LHCN-M2 (cell line): ENCODE data around the gene PIP4K2C. TPM values are rescaled to one million over a fixed set of nuclear protein-coding genes. Genes with fewer than 3 reads are reported as not detected.
"Not testable (repeated sequence)": the region's sequence is repeated elsewhere in the genome, so short reads cannot be mapped to it uniquely, and the experiment has no call there.

ENCODE experiments used
- DNase-seq: peaks from one replicate; pipeline ENCODE4 v3.0.0-alpha.2; 2012; ENCODE audit warnings: low read depth
- total RNA-seq: library from RNA; depleted of rRNA; stranded (reverse); fragments of >200 nt; gene quantifications from 2 replicates; pipeline ENCODE4 v1.2.3, GENCODE V29; 2014

PIP4K2C gene
- total RNA-seq, 1 experiment from 2014 or later: 23.3 TPM

DNA sequence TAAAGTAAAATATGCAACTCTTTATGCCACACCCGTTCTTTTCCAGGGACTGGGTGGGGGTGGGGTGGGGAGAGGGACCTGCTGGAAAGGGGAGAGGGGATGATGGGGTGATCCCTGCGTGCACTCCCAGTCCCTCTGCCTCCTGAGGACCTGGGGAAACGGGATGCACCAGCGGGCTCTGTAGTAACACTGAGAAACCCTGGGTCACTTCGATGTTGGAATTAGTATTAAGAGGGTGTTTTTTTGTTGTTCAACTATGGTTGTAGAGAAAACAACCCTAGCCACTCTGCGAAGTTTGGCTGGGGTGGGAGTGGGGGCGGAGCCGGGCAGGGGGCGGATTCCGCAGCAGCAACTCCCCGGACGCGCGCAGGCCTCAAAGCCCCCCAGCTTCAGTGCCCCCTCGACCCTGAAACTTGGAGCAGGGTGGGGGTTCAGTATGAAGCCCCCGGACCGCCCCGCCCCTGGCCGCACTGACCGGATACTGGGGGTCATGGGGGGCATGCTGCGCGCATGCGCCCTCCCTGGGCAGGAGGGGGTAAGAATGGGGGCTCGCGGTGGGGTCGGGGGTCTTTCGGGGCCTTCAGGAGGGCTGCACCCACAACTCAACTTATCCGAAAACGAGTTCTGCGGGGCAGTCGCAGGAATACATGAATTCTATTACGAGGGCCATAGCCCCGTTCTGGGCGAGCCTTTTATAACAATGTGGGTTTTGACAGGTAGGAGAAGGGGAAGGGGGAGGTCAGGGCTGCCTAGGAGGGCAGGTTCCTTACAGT is 19.0 kb downstream of the PIP4K2C start:
- DNase-seq: no peak

DNA sequence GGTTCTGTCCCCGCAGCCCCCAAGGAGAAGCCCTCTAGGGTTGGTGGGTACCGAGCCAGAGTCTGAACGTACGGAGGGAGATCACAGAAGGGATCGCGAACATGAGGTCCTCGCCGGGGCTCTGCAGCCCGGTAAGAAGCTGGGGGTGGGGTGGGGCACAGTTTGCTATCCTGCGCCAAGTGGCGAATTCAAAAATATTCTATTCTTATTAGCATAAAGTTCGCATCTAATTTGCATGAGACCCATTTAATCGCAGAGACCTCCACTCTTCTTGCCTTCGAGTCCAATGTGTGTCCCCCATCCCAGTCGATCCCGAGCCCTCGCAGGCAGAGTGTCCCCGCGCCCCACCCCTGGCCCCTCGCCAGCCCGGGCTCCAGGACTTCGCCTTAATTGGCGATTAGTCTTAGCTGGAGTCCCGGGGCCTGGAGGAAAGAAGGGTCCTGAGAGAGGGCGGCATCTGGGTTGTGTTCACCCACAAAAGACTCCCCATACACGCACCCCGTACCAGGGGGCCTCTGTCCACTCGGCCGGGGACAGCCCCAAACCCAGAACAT is 19.6 kb downstream of the PIP4K2C start:
- DNase-seq: no peak

DNA sequence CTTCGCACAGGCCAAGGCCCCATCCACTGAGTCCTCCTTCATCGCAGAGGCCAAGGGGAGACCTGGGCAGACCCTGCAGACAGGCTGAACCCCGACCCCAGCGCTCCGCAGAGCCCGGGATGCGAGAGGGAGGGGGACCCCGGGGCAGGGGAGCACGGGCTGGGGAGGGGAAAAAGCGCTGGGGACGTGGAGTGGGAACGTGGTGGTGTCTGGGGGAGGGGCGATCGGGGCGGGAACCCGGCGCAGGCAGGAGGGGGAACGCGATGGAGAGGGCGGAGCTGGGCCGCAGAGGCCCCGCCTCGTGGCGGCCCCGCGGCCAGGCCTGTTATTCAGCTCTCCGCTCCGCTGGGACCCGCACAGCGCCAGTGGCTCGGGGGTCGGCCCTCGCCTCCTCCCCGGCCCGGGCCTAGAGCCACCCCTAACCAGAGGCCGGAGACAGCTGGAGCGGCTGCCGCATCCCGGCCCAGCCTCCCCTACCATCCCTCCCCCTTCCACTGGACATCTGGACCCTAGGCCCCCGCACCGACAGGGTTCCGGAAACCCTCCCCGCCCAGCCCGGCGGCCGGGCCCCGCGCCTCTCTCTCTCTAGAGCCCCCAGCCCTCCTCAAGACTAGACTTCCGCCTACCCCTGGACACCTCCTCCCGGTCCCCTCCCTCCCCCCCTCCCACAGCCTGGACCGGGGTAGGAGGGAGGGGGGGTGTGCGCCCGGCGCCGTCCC is 20.3 kb downstream of the PIP4K2C start, which contains the start of gene ARHGEF25:
Gene ARHGEF25, plus strand, starts transcription at position 328 of the 719 bp plus-strand sequence. CDS start 460 bp downstream, outside the sequence.
- peak; percentile 34 for DNase-seq

DNA sequence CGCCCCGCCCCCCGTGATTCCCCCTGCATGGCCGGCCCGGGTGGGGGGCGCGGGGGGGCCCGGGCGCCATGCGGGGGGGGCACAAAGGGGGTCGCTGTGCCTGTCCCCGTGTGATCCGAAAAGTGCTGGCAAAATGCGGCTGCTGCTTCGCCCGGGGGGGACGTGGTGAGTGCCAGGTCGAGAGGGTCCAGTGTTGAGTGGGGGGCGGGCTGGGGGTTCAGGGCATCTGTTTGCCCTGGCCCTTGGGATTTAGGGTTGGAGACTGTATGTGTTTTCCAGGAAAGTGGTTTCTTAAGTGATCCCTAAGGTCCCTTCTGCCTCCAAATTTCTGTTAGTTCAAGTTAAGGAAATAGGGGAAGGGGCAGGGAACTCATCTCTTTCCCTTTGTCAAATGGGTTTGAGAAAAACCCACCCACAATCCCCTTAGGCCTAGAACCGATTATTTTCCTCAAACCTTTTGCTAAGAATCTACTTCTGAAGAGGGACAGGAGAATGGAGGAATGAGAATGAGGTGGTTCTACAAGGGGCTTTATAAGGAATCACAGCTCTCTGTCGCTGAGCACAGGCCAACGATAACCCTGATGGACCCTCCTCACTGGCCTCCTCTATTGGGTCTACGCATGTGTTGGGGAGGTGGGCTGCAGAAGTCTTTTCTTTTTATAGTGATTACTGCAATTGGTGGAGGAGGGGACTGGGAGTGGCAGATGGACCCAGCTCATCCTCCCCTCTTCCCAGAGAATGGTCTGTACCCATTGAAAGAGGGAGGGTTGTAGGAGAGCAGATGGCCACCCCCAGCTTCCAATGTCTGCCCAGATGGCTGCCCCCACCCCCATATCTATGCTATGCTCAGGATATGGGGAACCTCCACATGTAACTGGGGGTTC is 21.1 kb downstream of the PIP4K2C start:
- no peak for DNase-seq

DNA sequence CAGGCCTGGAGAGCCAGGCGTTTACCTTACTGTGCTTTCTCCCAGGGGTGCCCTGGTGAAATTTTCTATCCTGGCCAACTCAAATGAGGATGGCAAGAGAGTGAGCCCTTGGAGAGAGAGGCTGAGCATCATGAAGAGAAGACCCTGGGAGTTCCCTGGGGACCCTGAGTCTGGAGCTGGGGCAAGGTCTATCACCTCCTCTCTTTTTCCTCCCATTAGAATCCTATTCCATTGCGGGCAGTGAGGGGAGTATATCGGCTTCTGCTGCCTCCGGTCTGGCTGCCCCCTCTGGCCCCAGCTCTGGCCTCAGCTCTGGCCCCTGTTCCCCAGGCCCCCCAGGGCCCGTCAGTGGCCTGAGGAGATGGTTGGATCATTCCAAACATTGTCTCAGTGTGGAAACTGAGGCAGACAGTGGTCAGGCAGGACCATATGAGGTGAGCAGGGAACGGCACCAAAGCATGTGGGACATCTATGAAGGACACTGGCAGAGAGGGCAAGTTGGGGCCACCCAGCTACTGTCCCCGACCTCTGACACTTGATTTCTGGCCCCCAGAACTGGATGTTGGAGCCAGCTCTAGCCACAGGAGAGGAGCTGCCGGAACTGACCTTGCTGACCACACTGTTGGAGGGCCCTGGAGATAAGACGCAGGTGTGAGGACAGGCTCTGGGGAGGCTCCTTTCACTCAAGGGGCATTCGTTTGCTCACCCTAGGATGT is 21.9 kb downstream of the PIP4K2C start:
- no peak for DNase-seq

DNA sequence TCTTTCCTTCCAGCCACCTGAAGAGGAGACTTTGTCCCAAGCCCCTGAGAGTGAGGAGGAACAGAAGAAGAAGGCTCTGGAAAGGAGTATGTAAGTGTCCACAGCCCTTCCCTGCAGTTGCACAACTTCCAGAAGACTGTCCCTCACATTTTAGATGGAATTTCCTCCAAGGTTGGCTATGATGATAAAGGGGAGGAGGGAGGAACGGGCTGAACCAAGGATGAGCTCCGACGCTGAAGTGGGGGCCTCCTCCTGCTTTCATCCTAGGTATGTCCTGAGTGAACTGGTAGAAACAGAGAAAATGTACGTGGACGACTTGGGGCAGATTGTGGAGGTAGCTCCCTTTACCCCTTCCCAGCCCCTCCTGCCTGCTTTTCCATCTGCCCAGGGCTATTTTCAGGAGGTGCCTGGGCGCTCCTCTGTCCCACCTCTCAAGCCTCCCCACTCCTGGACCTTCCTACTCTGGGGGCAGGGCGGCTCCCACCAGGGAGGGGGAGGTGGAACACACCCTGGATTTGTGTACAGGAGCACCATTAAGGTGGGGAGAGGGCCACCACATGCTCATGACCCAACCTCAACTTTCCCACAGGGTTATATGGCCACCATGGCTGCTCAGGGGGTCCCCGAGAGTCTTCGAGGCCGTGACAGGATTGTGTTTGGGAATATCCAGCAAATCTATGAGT is 22.6 kb downstream of the PIP4K2C start:
- no peak for DNase-seq

DNA sequence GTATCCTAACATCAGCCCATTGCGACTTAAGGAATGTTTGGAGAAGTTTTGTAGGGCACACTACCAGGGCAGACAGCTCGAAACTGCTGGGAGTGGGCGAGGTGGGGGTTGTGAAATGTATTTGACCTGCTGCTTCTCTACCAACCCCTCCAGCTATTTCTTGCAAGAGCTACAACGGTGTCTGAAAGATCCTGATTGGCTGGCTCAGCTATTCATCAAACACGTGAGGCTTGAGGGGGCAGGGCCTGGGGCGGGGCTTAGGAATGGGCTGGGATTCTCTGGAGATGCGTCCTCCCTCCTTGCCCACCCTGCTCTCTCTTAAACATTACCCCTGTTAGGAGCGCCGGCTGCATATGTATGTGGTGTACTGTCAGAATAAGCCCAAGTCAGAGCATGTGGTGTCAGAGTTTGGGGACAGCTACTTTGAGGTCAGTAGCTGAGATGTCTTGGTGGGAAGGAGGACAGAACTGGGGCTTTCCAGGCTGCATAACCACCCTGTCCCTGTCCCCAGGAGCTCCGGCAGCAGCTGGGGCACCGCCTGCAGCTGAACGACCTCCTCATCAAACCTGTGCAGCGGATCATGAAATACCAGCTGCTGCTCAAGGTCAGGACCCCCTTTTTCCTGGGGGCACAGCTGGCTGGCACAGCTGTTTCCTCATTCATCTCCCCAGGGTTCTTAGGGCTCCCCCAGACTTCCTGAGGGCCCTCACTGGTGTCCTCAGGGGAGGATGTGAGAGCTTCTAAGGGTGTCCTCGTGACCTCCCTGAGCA is 23.4 kb downstream of the PIP4K2C start:
- no peak for DNase-seq

DNA sequence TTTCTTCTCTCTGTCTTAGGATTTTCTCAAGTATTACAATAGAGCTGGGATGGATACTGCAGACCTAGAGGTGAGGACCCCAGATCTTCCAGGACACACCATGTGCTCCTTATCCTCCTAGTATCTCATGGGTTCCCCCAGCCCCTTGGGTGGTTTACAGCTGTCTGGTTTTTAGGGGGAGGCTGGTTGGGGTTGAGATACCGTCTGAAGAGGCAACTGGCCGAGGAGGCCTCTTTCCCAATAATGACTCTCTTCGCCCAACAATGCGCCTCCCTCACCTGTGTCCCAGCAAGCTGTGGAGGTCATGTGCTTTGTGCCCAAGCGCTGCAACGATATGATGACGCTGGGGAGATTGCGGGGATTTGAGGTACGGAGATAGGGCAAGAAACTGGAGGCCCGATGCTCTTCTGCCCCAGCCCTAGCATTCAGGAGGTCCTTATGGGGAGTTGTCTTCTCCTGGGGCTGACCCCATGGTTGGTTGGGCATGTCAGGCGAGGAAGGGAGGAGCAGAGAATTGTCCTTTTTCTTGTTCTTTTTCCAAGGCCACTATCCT is 24.0 kb downstream of the PIP4K2C start:
- DNase-seq: no peak

DNA sequence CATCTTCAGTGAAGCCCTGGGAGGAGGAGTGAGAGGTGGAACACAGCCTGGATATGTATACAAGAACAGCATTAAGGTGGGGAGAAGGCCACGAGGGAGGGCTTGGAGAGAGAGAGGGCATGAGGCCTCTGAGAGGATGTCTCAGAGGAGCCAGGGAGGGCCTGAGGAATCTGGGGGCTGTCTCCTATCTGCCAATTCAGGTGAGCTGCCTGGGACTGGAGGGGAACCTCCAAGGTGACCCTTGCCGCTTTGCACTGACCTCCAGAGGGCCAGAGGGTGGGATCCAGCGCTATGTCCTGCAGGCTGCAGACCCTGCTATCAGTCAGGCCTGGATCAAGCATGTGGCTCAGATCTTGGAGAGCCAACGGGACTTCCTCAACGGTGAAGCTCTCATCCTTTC is 24.6 kb downstream of the PIP4K2C start:
- no peak for DNase-seq

DNA sequence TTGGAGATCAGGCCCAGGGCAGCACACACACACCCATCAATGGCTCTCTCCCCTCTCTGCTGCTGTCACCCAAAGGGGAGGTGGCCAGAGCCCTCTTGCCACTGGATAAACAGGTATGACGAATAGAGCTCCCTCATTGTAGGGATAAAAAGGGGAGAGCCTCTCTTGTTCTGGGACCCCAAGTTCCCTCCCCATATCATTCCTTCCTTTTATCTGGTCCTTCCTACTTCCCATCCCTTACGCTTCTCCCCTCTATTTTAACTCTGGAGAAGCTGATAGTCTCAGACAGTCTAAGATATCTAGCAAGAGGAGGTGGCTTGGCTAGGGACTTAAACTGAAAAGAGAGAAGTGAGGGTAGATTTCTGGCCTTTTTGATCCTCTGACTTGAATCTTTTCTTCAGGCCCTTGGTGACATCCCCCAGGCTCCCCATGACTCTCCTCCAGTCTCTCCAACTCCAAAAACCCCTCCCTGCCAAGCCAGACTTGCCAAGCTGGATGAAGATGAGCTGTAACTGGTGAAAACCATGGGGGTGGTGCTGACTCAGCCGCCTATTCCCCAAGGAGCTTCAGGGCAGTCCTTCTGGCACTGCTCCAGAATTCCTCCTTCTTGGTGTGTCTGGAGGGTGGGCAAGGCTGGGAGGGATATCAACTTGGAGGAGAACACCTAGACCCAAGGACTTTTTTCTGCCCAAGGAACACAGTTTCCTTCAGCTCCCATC is 25.6 kb downstream of the PIP4K2C start:
- peak; percentile 61 for DNase-seq

DNA sequence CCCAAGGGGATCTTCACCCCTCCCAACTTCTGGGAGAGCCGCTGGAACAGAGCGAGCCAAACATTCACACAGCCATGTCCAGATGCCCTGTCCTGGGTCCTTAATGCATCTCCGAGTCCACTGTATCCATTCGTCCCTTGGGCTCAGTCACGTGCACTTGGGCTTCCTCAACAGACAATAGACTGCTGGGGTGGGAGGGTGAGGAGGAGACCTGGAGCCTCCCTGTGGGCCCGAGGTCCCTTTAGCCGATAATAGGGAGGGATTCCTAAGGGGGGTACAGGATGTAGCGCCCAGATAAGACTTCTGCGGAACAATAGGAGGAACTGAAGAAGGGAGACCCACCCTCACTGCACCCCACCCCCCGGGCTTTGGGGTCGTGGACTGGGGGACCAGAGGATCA is 26.9 kb downstream of the PIP4K2C start:
- no peak for DNase-seq

DNA sequence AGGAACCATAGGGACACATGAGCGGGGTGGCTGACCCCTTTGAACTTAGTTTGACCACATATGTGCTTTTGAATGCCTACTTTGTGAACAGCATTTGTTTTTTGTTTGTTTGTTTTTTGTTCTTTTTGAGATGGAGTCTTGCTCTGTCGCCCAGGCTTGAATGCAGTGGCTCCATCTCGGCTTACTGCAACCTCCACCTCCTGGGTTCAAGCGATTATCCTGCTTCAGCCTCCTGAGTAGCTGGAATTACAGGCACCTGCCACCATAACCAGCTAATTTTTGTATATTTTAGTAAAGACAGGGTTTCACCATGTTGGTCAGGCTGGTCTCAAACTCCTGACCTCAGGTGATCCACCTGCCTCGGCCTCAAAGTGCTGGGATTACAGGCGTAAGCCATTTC is 27.4 kb downstream of the PIP4K2C start:
- DNase-seq: not testable (repeated sequence)

DNA sequence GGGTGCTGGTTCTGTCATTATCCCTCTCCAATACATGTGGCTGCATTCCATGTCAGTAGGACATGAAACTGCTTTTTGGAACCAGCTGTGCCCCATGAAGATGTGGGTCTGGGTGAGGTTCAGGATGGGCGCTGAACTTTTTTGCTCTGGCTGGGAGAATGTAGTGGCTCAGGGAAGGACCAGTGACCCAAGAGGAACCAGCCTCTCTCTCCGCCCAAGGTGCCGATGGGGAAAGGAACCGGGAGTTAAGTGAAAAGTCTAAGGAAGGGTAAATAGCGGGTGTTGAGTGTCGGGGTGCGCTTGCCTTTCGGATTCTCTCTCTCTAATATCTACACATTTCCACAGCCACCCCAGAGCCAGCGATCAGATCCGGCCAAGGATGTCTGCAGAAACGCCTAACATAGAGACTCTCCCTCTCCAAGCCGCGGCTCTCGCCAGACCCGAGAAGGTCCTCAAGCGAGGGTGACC is 28.0 kb downstream of the PIP4K2C start:
- no peak for DNase-seq

DNA sequence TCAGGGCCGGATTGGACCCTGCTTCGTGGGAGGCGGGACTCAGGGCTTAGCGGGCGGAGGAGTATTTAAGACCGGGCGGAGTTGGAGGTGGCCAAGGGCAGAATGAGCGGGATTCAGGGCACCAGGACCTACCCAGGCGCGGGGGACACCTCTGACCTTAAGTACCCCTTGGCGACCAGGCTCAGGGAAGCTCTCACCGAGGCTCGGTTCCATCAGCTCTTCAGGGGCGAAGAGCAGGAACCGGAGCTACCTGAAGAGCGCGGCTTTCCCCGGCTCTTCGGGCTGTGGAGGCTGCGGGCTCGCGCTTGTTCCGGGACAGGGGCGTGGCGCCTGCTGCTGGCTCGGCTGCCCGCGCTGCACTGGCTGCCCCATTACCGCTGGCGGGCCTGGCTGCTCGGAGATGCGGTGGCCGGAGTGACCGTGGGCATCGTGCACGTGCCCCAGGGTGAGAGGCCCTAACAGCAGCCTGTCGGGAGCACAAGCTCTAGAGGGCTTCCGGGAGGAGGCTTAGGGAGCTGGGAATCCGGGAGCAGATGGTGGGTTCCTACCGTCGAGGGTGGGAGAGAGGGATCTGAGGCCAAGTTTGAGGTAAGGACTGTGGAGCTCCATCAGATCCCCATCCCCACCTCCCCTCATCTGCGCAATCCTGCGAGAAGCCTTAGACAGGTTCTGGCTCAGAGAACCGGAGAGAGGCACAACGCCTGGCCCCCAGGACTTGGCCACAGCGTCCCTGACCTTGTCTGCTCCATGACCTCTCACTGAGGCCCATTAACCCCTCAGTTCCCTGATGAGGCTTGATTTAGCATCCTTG is 28.6 kb downstream of the PIP4K2C start:
- DNase-seq: no peak

DNA sequence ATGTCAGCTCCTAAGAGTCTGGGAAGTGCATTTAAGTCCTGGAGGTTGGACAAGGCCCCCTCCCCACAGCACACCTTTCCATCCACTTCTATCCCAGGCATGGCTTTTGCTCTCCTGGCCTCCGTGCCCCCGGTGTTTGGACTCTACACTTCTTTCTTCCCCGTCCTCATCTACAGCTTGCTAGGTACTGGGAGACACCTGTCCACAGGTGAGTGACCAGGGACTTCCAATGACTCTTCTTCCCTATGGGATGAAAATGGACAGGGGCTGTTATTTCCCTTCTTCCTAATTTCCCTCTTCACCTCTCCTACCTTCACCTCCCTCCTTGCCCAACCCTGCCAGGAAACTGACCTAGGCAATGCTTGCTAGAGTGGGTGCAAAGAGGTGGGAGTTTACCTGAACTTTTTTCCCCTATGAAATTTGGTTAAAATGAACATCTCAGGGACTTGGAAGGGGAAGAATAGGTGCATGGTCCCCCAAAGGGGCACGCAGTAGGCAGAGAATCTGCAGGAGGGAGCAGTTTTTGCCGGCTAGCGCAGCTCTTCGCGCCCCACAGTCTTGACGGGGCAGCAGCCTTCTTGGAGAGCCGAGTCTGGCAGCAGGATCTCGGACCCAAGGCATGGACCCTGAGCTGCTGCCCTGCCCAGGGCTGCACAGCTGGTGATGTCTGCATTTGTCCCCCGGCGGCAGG is 29.4 kb downstream of the PIP4K2C start:
- no peak for DNase-seq

DNA sequence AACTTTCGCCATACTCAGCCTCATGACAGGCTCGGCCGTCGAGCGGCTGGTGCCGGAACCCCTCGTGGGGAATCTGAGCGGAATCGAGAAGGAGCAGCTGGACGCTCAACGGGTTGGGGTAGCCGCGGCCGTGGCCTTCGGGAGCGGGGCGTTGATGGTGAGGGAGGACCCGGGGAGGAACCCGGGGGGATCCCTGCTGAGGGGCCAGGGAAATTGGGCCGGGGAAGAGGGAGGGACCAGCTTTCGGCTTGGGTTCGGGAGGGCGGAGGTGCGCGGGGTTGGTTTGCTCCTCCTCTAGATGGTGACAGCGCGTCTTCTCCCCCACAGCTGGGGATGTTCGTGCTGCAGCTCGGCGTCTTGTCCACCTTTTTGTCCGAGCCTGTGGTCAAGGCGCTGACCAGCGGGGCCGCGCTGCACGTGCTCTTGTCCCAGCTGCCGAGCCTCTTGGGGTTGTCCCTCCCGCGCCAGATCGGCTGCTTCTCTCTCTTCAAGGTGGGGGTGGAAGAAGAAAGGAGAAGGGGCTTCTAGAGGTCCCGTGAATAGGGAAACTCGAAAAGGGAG is 30.0 kb downstream of the PIP4K2C start:
- DNase-seq: no peak
